ENCODE measurements around the gene MIOS.
"Not testable (repeated sequence)": the region's sequence is repeated elsewhere in the genome, so short reads cannot be mapped to it uniquely, and the experiment has no call there.

MIOS gene

GRCh38 chr7:7557252-7557651 lies 9.4 kb upstream of the MIOS start:
- Histone ChIP-seq H3K27ac (ENCODE audit: low read length, poor library complexity, severe bottlenecking) (no peak overlapping the region), H2BK120ac (ENCODE audit: low read depth, low read length) (no peak overlapping the region), H3K23ac (ENCODE audit: low read length in 2 of 2) (no peak overlapping the region), H2BK12ac (ENCODE audit: low read length in 2 of 2) (no peak overlapping the region), H2AFZ (ENCODE audit: low read depth, low read length) (no peak overlapping the region), H3K36me3 (ENCODE audit: control insufficient read depth in 1 of 2, insufficient read depth in 2 of 2, low read depth in 1 of 2, low read length in 2 of 2) (peaks cover 0 to 6% of the 10 kb centered on the region in 2 experiments), H3K14ac (ENCODE audit: low read length in 2 of 2) (no peak overlapping the region), H3K4me2 (ENCODE audit: low read length, poor library complexity, severe bottlenecking) (no peak overlapping the region), H4K91ac (ENCODE audit: low read length) (no peak overlapping the region), H3K9ac (ENCODE audit: low read length) (no peak overlapping the region), H3K4ac (ENCODE audit: low read depth in 1 of 2, low read length in 2 of 2) (no peak overlapping the region), H3K4me3 (ENCODE audit: insufficient read depth in 1 of 2, low read depth in 1 of 2, low read length in 2 of 2) (peak overlapping the region in 1 of 2 experiments; percentile 4), H2BK5ac (ENCODE audit: low read depth, low read length, poor library complexity, severe bottlenecking) (no peak overlapping the region), H3K79me1 (replicated peaks; ENCODE audit: low read length, poor library complexity, severe bottlenecking) (peaks cover 5% of the 10 kb centered on the region), H2AK5ac (ENCODE audit: low read length, severe bottlenecking) (no peak overlapping the region), H2BK15ac (ENCODE audit: low read depth, poor library complexity, severe bottlenecking) (no peak overlapping the region), H3K27me3 (ENCODE audit: control insufficient read depth in 1 of 2, insufficient read depth in 1 of 2, low read length in 2 of 2) (no peaks in the 10 kb centered on the region), H3K4me1 (ENCODE audit: control insufficient read depth, insufficient read depth, low read depth, low read length) (no peaks in the 10 kb centered on the region), H3K9me3 (ENCODE audit: control insufficient read depth, low read length) (peaks cover 12% of the 10 kb centered on the region), H3K18ac (ENCODE audit: low read depth in 1 of 2, low read length in 2 of 2) (no peak overlapping the region), H4K8ac (ENCODE audit: low read length) (no peak overlapping the region)
- no peak for DNase-seq
- WGBS, result 89% methylated on average over 5 of the region's 5 CpGs

GRCh38 chr7:7561591-7561990 lies 5.1 kb upstream of the MIOS start:
- not testable (repeated sequence) for H3K27ac ChIP-seq (ENCODE audit: low read length, poor library complexity, severe bottlenecking)

DNA sequence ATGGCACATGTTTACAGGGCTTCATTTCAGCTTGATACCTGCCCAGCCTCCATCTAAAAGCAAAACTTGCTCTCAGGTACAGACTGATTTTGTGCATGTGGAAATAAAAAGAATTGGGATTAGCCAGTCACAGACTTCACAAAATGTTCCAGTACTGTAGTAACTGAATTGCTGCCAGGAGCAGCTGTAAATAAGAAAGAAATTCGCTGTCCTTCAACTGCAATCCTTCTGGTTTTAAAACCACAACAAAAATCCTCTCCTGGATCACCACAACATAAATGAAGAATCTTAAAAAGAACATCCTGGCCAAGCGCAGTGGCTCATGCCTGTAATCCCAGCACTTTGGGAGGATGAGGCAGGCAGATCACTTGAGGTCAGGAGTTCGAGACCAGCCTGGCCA lies 3.9 kb upstream of the MIOS start:
- H3K4me2 ChIP-seq (ENCODE audit: low read length, poor library complexity, severe bottlenecking), result no peak overlapping the region
- no peak overlapping the region for H4K8ac ChIP-seq (ENCODE audit: low read length)
- no peak overlapping the region for H2BK12ac ChIP-seq (ENCODE audit: low read length in 2 of 2)
- no peak overlapping the region for H3K14ac ChIP-seq (ENCODE audit: low read length in 2 of 2)
- H4K91ac ChIP-seq (ENCODE audit: low read length), result no peak overlapping the region
- H3K23ac ChIP-seq (ENCODE audit: low read length in 2 of 2), result no peak overlapping the region
- no peak overlapping the region for H3K4me3 ChIP-seq (ENCODE audit: insufficient read depth in 1 of 2, low read depth in 1 of 2, low read length in 2 of 2)
- H2BK15ac ChIP-seq (ENCODE audit: low read depth, poor library complexity, severe bottlenecking), result no peak overlapping the region
- H2AFZ ChIP-seq (ENCODE audit: low read depth, low read length), result no peak overlapping the region
- H3K27ac ChIP-seq (ENCODE audit: low read length, poor library complexity, severe bottlenecking), result no peak overlapping the region
- peaks cover 9% of the 10 kb centered on the region for H3K4me1 ChIP-seq (ENCODE audit: control insufficient read depth, insufficient read depth, low read depth, low read length)
- H3K9ac ChIP-seq (ENCODE audit: low read length), result no peak overlapping the region
- no peaks in the 10 kb centered on the region for H3K36me3 ChIP-seq (ENCODE audit: control insufficient read depth in 1 of 2, insufficient read depth in 2 of 2, low read depth in 1 of 2, low read length in 2 of 2)
- H2AK5ac ChIP-seq (ENCODE audit: low read length, severe bottlenecking), result no peak overlapping the region
- WGBS, result 81% methylated on average over 3 of the region's 3 CpGs
- no peak for DNase-seq
- H3K18ac ChIP-seq (ENCODE audit: low read depth in 1 of 2, low read length in 2 of 2), result no peak overlapping the region
- no peak overlapping the region for H2BK5ac ChIP-seq (ENCODE audit: low read depth, low read length, poor library complexity, severe bottlenecking)
- H3K79me1 ChIP-seq (replicated peaks; ENCODE audit: low read length, poor library complexity, severe bottlenecking), result peaks cover 5% of the 10 kb centered on the region
- H2BK120ac ChIP-seq (ENCODE audit: low read depth, low read length), result no peak overlapping the region
- H3K9me3 ChIP-seq (ENCODE audit: control insufficient read depth, low read length), result peaks cover 12% of the 10 kb centered on the region
- no peak overlapping the region for H3K4ac ChIP-seq (ENCODE audit: low read depth in 1 of 2, low read length in 2 of 2)
- H3K27me3 ChIP-seq (ENCODE audit: control insufficient read depth in 1 of 2, insufficient read depth in 1 of 2, low read length in 2 of 2), result no peaks in the 10 kb centered on the region

More at GRCh38 chr7:7561591-7561990, 5.1 kb upstream of the MIOS start:
- H3K4me2 ChIP-seq (ENCODE audit: low read length, poor library complexity, severe bottlenecking); H4K8ac ChIP-seq (ENCODE audit: low read length); H2BK15ac ChIP-seq (ENCODE audit: low read depth, poor library complexity, severe bottlenecking); H3K4me3 ChIP-seq (ENCODE audit: insufficient read depth in 1 of 2, low read depth in 1 of 2, low read length in 2 of 2); H4K91ac ChIP-seq (ENCODE audit: low read length); H2AFZ ChIP-seq (ENCODE audit: low read depth, low read length); H3K27me3 ChIP-seq (ENCODE audit: control insufficient read depth in 1 of 2, insufficient read depth in 1 of 2, low read length in 2 of 2); H2BK12ac ChIP-seq (ENCODE audit: low read length in 2 of 2); H3K36me3 ChIP-seq (ENCODE audit: control insufficient read depth in 1 of 2, insufficient read depth in 2 of 2, low read depth in 1 of 2, low read length in 2 of 2); H3K4ac ChIP-seq (ENCODE audit: low read depth in 1 of 2, low read length in 2 of 2); H3K18ac ChIP-seq (ENCODE audit: low read depth in 1 of 2, low read length in 2 of 2); H3K9ac ChIP-seq (ENCODE audit: low read length); H2BK120ac ChIP-seq (ENCODE audit: low read depth, low read length); H2BK5ac ChIP-seq (ENCODE audit: low read depth, low read length, poor library complexity, severe bottlenecking); H3K14ac ChIP-seq (ENCODE audit: low read length in 2 of 2); H3K79me1 ChIP-seq (replicated peaks; ENCODE audit: low read length, poor library complexity, severe bottlenecking); H3K23ac ChIP-seq (ENCODE audit: low read length in 2 of 2); H2AK5ac ChIP-seq (ENCODE audit: low read length, severe bottlenecking); H3K4me1 ChIP-seq (ENCODE audit: control insufficient read depth, insufficient read depth, low read depth, low read length); DNase-seq: not testable (repeated sequence)
- 94% methylated on average over 5 of the region's 5 CpGs for WGBS
- peaks cover 12% of the 10 kb centered on the region for H3K9me3 ChIP-seq (ENCODE audit: control insufficient read depth, low read length)

DNA sequence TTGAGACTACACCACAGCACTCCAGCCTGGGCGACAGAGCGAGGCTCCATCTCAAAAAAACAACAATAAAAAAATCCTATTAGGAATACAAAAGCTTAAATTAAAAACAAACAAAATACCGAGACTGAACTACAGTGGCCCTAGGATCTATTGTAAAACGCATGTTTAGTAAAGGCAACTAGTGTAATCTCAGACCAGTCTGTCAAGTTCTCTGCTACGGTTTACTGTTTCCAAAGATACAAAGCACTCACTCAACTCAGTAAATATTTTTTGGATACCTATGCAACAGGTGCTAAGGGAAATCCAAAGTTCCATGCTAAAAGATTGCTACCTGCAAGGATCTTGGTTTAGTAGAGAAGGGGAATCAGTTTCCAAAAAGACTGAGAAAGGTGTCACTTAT lies 3.4 kb upstream of the MIOS start:
- H2AFZ ChIP-seq (ENCODE audit: low read depth, low read length), result no peak overlapping the region
- no peak overlapping the region for H3K23ac ChIP-seq (ENCODE audit: low read length in 2 of 2)
- H3K9ac ChIP-seq (ENCODE audit: low read length), result no peak overlapping the region
- peaks cover 5% of the 10 kb centered on the region for H3K79me1 ChIP-seq (replicated peaks; ENCODE audit: low read length, poor library complexity, severe bottlenecking)
- H2BK5ac ChIP-seq (ENCODE audit: low read depth, low read length, poor library complexity, severe bottlenecking), result no peak overlapping the region
- peaks cover 9% of the 10 kb centered on the region for H3K4me1 ChIP-seq (ENCODE audit: control insufficient read depth, insufficient read depth, low read depth, low read length)
- H3K27ac ChIP-seq (ENCODE audit: low read length, poor library complexity, severe bottlenecking), result no peak overlapping the region
- DNase-seq, result no peak
- no peak overlapping the region for H3K18ac ChIP-seq (ENCODE audit: low read depth in 1 of 2, low read length in 2 of 2)
- H3K27me3 ChIP-seq (ENCODE audit: control insufficient read depth in 1 of 2, insufficient read depth in 1 of 2, low read length in 2 of 2), result no peaks in the 10 kb centered on the region
- H3K14ac ChIP-seq (ENCODE audit: low read length in 2 of 2), result no peak overlapping the region
- no peak overlapping the region for H4K8ac ChIP-seq (ENCODE audit: low read length)
- no peak overlapping the region for H2BK120ac ChIP-seq (ENCODE audit: low read depth, low read length)
- H3K4me3 ChIP-seq (ENCODE audit: insufficient read depth in 1 of 2, low read depth in 1 of 2, low read length in 2 of 2), result no peak overlapping the region
- no peak overlapping the region for H2BK12ac ChIP-seq (ENCODE audit: low read length in 2 of 2)
- WGBS, result 97% methylated on average over 5 of the region's 5 CpGs
- H2AK5ac ChIP-seq (ENCODE audit: low read length, severe bottlenecking), result no peak overlapping the region
- H4K91ac ChIP-seq (ENCODE audit: low read length), result no peak overlapping the region
- H2BK15ac ChIP-seq (ENCODE audit: low read depth, poor library complexity, severe bottlenecking), result no peak overlapping the region
- no peak overlapping the region for H3K4me2 ChIP-seq (ENCODE audit: low read length, poor library complexity, severe bottlenecking)
- H3K4ac ChIP-seq (ENCODE audit: low read depth in 1 of 2, low read length in 2 of 2), result no peak overlapping the region
- H3K36me3 ChIP-seq (ENCODE audit: control insufficient read depth in 1 of 2, insufficient read depth in 2 of 2, low read depth in 1 of 2, low read length in 2 of 2), result no peaks in the 10 kb centered on the region
- H3K9me3 ChIP-seq (ENCODE audit: control insufficient read depth, low read length), result peaks cover 11% of the 10 kb centered on the region

Data from mesenchymal stem cell (in vitro differentiated cells and primary cell).